HUES6 (cell line): ENCODE results near the gene SP110.

Source experiments
- H3K27ac ChIP-seq: 2 replicates; pipeline ENCODE4 v1.7.0; 2013; ENCODE audit warnings: low read depth, mild to moderate bottlenecking, low read length, inconsistent platforms
- H3K27me3 ChIP-seq: 2 replicates; pipeline ENCODE4 v1.6.1; 2013; ENCODE audit warnings: low read length; ENCODE audit not compliant: control insufficient read depth, insufficient read depth
- H3K36me3 ChIP-seq: 2 replicates; pipeline ENCODE4 v1.6.1; 2013; ENCODE audit warnings: low read length; ENCODE audit not compliant: control insufficient read depth, insufficient read depth
- H3K4me1 ChIP-seq: 2 replicates; pipeline ENCODE4 v1.6.1; 2013; ENCODE audit warnings: low read length; ENCODE audit not compliant: control insufficient read depth, insufficient read depth
- H3K4me3 ChIP-seq: 2 replicates; pipeline ENCODE4 v1.5.1; 2013; ENCODE audit warnings: low read depth, low read length
- H3K9ac ChIP-seq: one replicate; pipeline ENCODE4 v1.6.1; 2013; ENCODE audit warnings: mild to moderate bottlenecking, low read length
- H3K9me3 ChIP-seq: 2 replicates; pipeline ENCODE4 v1.6.1; 2013; ENCODE audit warnings: low read depth, low read length; ENCODE audit not compliant: control insufficient read depth, insufficient read depth

The SP110 gene

DNA sequence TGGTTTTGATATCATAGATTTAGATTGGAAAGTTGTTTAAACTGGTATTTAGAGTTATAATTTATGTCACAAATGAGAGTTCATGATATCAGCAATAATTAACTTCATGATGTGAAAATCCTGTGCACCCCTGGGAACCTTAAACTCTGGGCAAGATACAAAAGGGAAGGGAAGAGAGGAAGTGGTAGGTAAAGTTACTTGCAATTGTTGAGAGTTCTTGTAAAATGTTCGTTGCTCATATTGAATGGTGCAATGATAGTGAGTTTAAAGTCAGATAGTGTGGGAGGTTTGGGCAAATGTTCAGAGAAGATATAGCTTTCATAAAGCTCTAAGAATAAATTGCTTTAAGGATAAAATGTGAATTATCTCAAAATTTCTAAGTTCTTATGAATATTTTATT, 75.4 kb downstream of the SP110 start:
- no peaks in the 10 kb centered on the region for H3K27me3 ChIP-seq
- H3K4me3 ChIP-seq, result no peak overlapping the region
- H3K9ac ChIP-seq, result no peak overlapping the region
- H3K27ac ChIP-seq, result no peak overlapping the region
- peaks cover 25% of the 10 kb centered on the region for H3K9me3 ChIP-seq
- no peaks in the 10 kb centered on the region; the same call in 1 of the 2 replicates for H3K4me1 ChIP-seq
- no peaks in the 10 kb centered on the region for H3K36me3 ChIP-seq

GRCh38 chr2:230140667-230141066, 79.1 kb downstream of the SP110 start:
- H3K9ac ChIP-seq, result no peak overlapping the region
- no peak overlapping the region for H3K4me3 ChIP-seq
- H3K4me1 ChIP-seq, result no peaks in the 10 kb centered on the region; the same call in 1 of the 2 replicates
- no peaks in the 10 kb centered on the region for H3K36me3 ChIP-seq
- H3K27ac ChIP-seq, result 0 out of 2 replicates have a peak overlapping the region, but pooled peaks have one; percentile 40
- H3K9me3 ChIP-seq, result peaks cover 25% of the 10 kb centered on the region
- H3K27me3 ChIP-seq, result no peaks in the 10 kb centered on the region

DNA sequence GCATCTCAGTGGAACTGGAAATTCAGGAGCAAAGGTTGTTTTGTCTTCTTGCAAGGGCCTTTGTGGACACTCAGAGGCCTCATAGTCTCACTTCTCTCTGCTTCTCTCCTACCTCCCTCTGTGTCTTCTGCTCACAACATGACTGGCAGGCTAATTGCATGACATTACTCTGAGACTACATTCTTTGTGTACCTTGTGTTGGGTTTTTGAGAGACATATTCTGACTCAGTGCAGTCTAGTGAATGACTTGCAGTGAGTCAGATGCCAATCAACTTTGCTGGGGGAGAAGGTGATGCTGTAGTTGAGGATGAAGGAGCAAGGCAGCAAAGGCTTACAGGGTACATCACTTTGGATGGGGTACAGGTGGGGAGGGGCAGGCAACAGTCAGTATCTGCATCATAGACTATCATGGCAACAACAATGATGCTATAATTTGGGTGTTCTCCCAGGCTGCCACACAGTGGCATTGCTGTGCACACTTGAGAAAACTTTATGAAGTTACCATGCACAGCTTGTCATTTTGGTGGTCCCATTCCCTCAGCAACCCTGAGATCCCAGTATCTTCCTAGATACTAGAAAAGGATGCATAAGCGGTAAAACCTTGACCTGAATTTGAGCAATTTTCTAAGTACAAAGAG, 81.8 kb downstream of the SP110 start:
- H3K4me1 ChIP-seq, result no peaks in the 10 kb centered on the region; the same call in 1 of the 2 replicates
- no peak overlapping the region for H3K9ac ChIP-seq
- H3K4me3 ChIP-seq, result no peak overlapping the region
- no peaks in the 10 kb centered on the region for H3K36me3 ChIP-seq
- no peaks in the 10 kb centered on the region for H3K27me3 ChIP-seq
- no peak overlapping the region for H3K27ac ChIP-seq
- H3K9me3 ChIP-seq, result peaks cover 36% of the 10 kb centered on the region

- H3K9ac ChIP-seq, result no peak overlapping the region
- no peaks in the 10 kb centered on the region for H3K36me3 ChIP-seq
- H3K9me3 ChIP-seq, result peaks cover 17% of the 10 kb centered on the region
- H3K27me3 ChIP-seq, result no peaks in the 10 kb centered on the region
- H3K4me3 ChIP-seq, result no peak overlapping the region
- no peak overlapping the region for H3K27ac ChIP-seq
- H3K4me1 ChIP-seq, result no peaks in the 10 kb centered on the region
Measured at GRCh38 chr2:230135130-230135525, 84.7 kb downstream of the SP110 start.

DNA sequence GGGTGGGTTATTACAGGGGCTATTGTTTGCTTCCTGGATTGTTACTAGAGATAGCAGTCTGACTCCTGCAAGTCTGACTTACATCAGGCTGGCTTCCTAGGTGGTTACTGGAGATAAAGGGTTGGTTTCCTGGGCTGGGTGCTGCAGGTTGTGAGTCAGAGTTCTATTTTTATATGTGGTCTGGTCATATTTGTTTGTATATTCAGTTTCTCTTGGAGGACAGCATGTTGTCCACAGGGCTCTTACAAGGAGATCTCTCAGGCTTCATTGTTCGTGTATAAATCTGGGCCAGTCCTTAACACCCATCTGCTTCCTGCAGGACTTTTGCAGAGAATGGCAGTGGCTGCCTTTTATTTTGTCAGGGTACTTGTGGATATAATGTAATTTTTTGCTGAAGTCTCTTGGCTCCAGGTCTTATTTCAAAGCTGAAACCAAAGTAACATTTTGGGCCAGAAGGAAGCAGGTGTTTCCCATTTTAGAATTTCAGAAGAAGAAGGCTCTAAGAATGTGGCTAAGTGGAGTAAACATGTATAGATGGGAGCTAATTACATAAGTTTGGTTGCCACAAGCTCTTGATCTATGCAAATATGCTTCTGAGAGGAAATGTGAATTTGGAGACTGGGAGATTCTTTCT, 85.2 kb downstream of the SP110 start:
- no peak overlapping the region for H3K27ac ChIP-seq
- no peak overlapping the region for H3K9ac ChIP-seq
- H3K9me3 ChIP-seq, result peaks cover 14% of the 10 kb centered on the region
- no peaks in the 10 kb centered on the region for H3K4me1 ChIP-seq
- no peaks in the 10 kb centered on the region for H3K36me3 ChIP-seq
- no peak overlapping the region for H3K4me3 ChIP-seq
- H3K27me3 ChIP-seq, result no peaks in the 10 kb centered on the region

DNA sequence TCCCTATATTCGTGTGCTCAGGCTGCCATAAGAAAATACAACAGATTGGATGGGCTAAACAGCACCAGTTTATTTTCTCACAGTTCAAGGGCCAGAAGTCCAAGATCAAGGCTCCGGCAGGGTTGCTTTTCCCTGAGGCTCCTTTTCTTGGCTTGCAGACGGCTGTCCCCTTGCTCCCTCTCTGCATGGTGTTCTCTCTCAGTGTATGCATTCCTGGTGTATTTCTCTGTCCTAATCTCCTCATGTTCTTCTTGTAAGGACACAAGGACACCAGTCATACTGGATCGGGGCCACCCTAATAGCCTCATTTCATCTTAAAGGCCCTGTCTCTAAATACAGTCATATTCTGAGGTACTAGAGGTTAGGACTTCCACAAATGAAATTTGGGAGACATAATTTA, 88.4 kb downstream of the SP110 start:
- Histone ChIP-seq H3K9me3 (peaks cover 12% of the 10 kb centered on the region), H3K36me3 (no peaks in the 10 kb centered on the region), H3K4me3 (no peak overlapping the region), H3K27me3 (no peaks in the 10 kb centered on the region), H3K27ac (no peak overlapping the region), H3K9ac (no peak overlapping the region), H3K4me1 (no peaks in the 10 kb centered on the region)

DNA sequence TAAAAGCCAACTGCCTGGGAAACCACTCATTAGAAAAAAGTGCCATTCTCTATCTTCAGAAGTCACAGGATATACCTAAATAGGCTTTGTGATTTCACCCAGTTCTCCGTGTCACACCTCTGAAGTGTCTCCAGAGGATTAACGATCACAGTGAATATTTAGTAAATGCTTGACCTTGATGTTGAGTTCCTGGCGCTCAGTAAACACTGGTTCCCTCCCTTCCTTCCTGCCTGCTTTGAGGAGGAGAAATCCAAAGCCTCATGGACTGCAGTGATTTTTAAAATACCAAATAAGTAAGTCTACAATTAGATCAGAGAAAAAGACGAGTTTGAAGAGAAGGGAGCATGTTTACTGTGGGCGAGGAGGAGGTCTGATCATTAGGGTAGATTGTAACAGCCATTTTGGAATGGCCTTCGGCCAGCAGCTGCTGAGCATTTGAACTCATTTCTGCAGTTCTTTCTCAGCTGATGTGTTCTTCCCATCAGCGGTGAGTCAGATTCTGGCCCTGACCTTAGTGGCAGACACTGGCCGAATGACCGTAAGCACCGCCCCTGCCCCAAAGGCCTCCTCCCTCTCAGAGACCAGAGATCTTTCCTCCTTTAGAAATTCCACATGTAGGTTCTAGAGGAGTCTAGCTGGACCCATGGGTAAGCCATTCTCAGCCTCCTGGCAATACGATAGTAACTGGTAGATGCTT, 89.0 kb downstream of the SP110 start:
- Histone ChIP-seq H3K27me3 (no peaks in the 10 kb centered on the region), H3K9me3 (peaks cover 12% of the 10 kb centered on the region), H3K27ac (no peak overlapping the region), H3K4me1 (no peaks in the 10 kb centered on the region), H3K9ac (no peak overlapping the region), H3K36me3 (no peaks in the 10 kb centered on the region), H3K4me3 (no peak overlapping the region)

- Histone ChIP-seq H3K4me1 (no peaks in the 10 kb centered on the region), H3K27ac (no peak overlapping the region), H3K27me3 (no peaks in the 10 kb centered on the region), H3K36me3 (no peaks in the 10 kb centered on the region), H3K4me3 (no peak overlapping the region), H3K9me3 (peaks cover 9% of the 10 kb centered on the region), H3K9ac (no peak overlapping the region)
Measured at GRCh38 chr2:230129343-230129742, 90.4 kb downstream of the SP110 start.

DNA sequence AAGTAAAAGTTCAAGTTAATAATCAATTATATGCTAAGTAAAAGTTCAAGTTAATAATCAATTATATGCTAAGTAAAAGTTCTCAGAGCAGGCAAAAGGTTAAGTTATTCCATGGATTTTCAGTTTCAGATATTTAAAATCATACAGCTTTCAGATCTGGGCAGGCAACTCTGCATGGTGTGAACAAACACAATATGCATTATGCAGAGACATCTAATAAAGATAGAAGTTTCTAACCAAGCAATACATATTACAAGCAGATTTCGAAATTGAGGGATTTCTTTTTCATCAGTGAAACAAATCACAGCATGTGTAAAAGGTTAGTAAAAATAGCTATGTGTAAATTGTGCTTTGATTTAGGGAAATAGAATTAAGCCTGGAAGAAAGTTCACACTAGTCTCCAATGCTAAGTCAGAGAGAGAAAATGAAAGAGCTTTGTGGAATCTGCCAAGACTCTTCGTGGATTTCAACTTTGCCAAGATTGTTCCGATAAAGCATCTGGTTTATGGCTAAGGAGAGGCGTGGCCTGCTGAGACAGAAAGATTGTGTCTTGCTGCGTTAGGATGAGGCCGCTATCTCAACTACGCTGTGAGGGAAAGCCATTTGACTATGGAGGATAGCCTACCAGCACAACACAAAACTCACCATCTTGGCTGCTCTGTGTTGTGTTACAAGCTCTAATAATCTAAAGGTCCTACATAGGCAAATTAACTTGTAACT, 91.0 kb downstream of the SP110 start:
- H3K36me3 ChIP-seq, result no peaks in the 10 kb centered on the region
- H3K27ac ChIP-seq, result no peak overlapping the region
- H3K9ac ChIP-seq, result no peak overlapping the region
- no peaks in the 10 kb centered on the region for H3K27me3 ChIP-seq
- peaks cover 4% of the 10 kb centered on the region; the same call in 1 of the 2 replicates for H3K9me3 ChIP-seq
- no peaks in the 10 kb centered on the region for H3K4me1 ChIP-seq
- no peak overlapping the region for H3K4me3 ChIP-seq

DNA sequence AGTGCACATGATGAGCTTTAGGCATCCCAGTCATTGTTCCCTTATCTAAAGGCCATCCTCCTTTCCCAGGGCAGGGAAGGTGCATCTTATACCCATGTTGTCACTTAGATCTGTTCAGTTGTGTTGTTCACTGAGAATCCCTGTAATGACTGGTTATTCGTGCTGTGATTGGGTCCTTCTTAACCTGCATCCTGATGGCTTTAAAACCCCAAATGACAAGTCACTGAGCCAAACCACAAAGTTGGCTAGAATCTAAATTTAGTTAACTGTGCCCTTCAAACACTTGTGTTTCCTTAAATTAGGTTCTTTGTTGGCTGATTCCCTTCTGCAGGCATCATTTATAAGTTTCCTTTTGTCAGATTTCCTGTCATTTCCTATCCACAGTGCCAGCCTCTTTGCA, 92.6 kb downstream of the SP110 start:
- H3K36me3 ChIP-seq, result no peaks in the 10 kb centered on the region
- H3K27ac ChIP-seq, result no peak overlapping the region
- H3K9ac ChIP-seq, result no peak overlapping the region
- H3K27me3 ChIP-seq, result no peaks in the 10 kb centered on the region
- no peak overlapping the region for H3K4me3 ChIP-seq
- H3K9me3 ChIP-seq, result no peaks in the 10 kb centered on the region
- H3K4me1 ChIP-seq, result no peaks in the 10 kb centered on the region
